Natural killer cell (primary cell): ENCODE results near the gene CGNL1. TPM values are rescaled to one million over a fixed set of nuclear protein-coding genes. Genes with fewer than 3 reads are reported as not detected.

Experiments
- ATAC-seq, 3 donors: fragments of 150-1000 bp in 2 of 3; fragments of 200-7000 bp in 1 of 3; cut with Tn5 transposase; 1 replicate in 1 of 3; 2 replicates in 2 of 3; pipeline ENCODE4 v1.10.0; 2021; ENCODE audit warnings: mild to moderate bottlenecking in 2 of 3, moderate library complexity in 2 of 3
- DNase-seq, 2 donors: peaks; one replicate each; pipeline versions ENCODE4 v3.0.0 to v3.0.0-alpha.2; 2013 to 2021; ENCODE audit warnings: mixed read lengths in 1 of 2
- H3K27ac ChIP-seq: one replicate; pipeline ENCODE4 v1.5.1; 2013; ENCODE audit warnings: mild to moderate bottlenecking, low read length
- H3K27me3 ChIP-seq: one replicate; pipeline ENCODE4 v1.6.1; 2013; ENCODE audit warnings: low read length; ENCODE audit not compliant: control insufficient read depth, insufficient read depth
- H3K36me3 ChIP-seq: one replicate; pipeline ENCODE4 v1.6.1; 2013; ENCODE audit warnings: low read length; ENCODE audit not compliant: control insufficient read depth, insufficient read depth
- H3K4me1 ChIP-seq: one replicate; pipeline ENCODE4 v1.6.1; 2013; ENCODE audit warnings: low read length; ENCODE audit not compliant: control insufficient read depth, insufficient read depth
- H3K4me3 ChIP-seq: one replicate; pipeline ENCODE4 v1.5.1; 2013; ENCODE audit warnings: low read length
- H3K9me3 ChIP-seq: one replicate; pipeline ENCODE4 v1.6.1; 2013; ENCODE audit warnings: low read length; ENCODE audit not compliant: control insufficient read depth, insufficient read depth
- H3K27ac Mint-ChIP-seq, 2 donors: one replicate each; pipeline ENCODE4 v1.8.0; 2022; ENCODE audit warnings: mild to moderate bottlenecking in 2 of 2, mixed read lengths in 2 of 2, moderate library complexity in 1 of 2
- H3K27me3 Mint-ChIP-seq, 2 donors: one replicate each; pipeline ENCODE4 v1.8.0; 2022; ENCODE audit warnings: low read depth in 2 of 2, mixed read lengths in 2 of 2
- H3K36me3 Mint-ChIP-seq: one replicate; pipeline ENCODE4 v1.8.0; 2022; ENCODE audit warnings: mixed read lengths
- H3K4me1 Mint-ChIP-seq, 2 donors: one replicate each; pipeline ENCODE4 v1.8.0; 2022; ENCODE audit warnings: mixed read lengths in 2 of 2
- H3K4me3 Mint-ChIP-seq: one replicate; pipeline ENCODE4 v1.8.0; 2022; ENCODE audit warnings: mild to moderate bottlenecking, moderate library complexity, mixed read lengths
- H3K9me3 Mint-ChIP-seq, 2 donors: one replicate each; pipeline ENCODE4 v1.8.0; 2022; ENCODE audit warnings: mixed read lengths in 2 of 2
- WGBS: methylation state at CpG from one replicate; pipeline ENCODE4 v1.1.7; 2013; ENCODE audit warnings: missing lambda C conversion rate; ENCODE audit not compliant: insufficient coverage; 5-methylcytosine and 5-hydroxymethylcytosine counted together
- intact Hi-C: fragments of 100-400 bp; cut with micrococcal nuclease; formaldehyde crosslinking; loops from one replicate; pipeline ENCODE4 v1.14.2; 2022
- total RNA-seq, 4 donors: library from RNA; stranded (reverse); fragments of 120-200 nt in 1 of 4; gene quantifications; one replicate each; pipeline versions ENCODE4 v1.2.3 to v1.2.4, GENCODE V29; 2013 to 2022
- TF ChIP-seq, protein P1 (sequence below): fragments of 200-600 bp; IDR thresholded peaks from one replicate; pipeline ENCODE4 v1.8.0; 2022; ENCODE audit warnings: antibody characterized with exemption

CGNL1 gene
- total RNA-seq, 3 donors from 2014 or later (not counting 1 experiment from before 2014, with no cell fraction given), result not detected

GRCh38 chr15:57596301-57596855 lies 220.1 kb downstream of the CGNL1 start:
- Histone ChIP-seq H3K9me3 (no peaks in the 10 kb centered on the region), H3K36me3 (no peaks in the 10 kb centered on the region), H3K4me3 (no peak overlapping the region), H3K27ac (no peak overlapping the region), H3K4me1 (peaks cover 3% of the 10 kb centered on the region), H3K27me3 (no peaks in the 10 kb centered on the region)
- DNase-seq, result no peak
- Mint-ChIP-seq H3K27ac (no peak overlapping the region), H3K9me3 (no peaks in the 10 kb centered on the region), H3K4me1 (peaks cover 0 to 1% of the 10 kb centered on the region in 2 donors), H3K36me3 (no peaks in the 10 kb centered on the region), H3K4me3 (no peak overlapping the region), H3K27me3 (peaks cover 9 to 38% of the 10 kb centered on the region in 2 donors)
- intact Hi-C loops, result no loop called here
- TF ChIP-seq, protein P1, sequence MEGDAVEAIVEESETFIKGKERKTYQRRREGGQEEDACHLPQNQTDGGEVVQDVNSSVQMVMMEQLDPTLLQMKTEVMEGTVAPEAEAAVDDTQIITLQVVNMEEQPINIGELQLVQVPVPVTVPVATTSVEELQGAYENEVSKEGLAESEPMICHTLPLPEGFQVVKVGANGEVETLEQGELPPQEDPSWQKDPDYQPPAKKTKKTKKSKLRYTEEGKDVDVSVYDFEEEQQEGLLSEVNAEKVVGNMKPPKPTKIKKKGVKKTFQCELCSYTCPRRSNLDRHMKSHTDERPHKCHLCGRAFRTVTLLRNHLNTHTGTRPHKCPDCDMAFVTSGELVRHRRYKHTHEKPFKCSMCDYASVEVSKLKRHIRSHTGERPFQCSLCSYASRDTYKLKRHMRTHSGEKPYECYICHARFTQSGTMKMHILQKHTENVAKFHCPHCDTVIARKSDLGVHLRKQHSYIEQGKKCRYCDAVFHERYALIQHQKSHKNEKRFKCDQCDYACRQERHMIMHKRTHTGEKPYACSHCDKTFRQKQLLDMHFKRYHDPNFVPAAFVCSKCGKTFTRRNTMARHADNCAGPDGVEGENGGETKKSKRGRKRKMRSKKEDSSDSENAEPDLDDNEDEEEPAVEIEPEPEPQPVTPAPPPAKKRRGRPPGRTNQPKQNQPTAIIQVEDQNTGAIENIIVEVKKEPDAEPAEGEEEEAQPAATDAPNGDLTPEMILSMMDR, result no peak
- 84% methylated on average over 8 of the region's 8 CpGs for WGBS
- ATAC-seq, result no peak

DNA sequence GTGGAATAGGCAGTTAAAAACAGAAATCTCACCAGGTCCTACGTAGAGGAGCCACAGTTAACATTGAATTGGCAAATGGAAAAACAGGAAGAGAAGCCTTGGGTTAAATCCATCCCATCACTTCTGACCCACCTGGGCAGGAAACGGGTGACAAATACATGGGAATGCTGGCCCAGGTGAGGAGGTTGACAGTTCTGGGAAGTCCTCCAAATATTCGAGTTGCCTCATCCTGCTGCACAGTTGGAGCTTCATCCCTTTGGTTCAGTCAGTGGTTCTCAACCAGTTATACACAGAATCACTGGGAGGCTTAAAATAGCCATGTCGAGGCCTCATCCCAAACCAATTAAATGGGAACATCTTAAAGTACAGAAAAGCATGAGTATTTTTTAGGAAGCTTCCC lies 220.7 kb downstream of the CGNL1 start:
- Histone ChIP-seq H3K9me3 (no peaks in the 10 kb centered on the region), H3K4me3 (no peak overlapping the region), H3K27me3 (no peaks in the 10 kb centered on the region), H3K4me1 (no peaks in the 10 kb centered on the region), H3K36me3 (no peaks in the 10 kb centered on the region), H3K27ac (no peak overlapping the region)
- intact Hi-C loops, result no loop called here
- no peaks in the 10 kb centered on the region for H3K9me3 Mint-ChIP-seq
- no peaks in the 10 kb centered on the region for H3K4me1 Mint-ChIP-seq
- no peaks in the 10 kb centered on the region for H3K36me3 Mint-ChIP-seq
- ATAC-seq (no peak), DNase-seq (no peak)
- no peak overlapping the region for H3K27ac Mint-ChIP-seq
- H3K4me3 Mint-ChIP-seq, result no peak overlapping the region
- peaks cover 8 to 39% of the 10 kb centered on the region in 2 donors for H3K27me3 Mint-ChIP-seq
- WGBS, result 81% methylated on average over 4 of the region's 4 CpGs
- TF ChIP-seq, protein P1, result no peak

DNA sequence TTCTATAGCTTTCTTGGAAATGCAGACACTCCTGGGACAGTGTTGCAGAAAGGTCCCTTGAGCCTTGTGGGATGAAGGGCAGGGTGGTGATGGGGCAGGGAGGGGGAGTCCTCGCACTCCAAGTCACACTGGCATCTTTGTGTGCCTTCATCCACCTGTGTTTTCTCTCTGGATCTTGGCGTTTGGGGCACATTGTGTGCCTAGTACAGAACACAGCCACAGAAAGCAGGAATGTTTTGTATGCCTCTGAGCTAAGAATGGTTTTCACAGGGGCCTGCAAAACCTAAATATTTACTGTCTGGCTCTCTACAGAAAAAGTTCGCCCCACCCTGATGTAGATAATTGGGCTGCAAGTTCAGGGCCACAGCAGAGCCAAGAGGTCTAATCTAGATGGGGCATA lies 221.1 kb downstream of the CGNL1 start:
- no peaks in the 10 kb centered on the region for H3K27me3 ChIP-seq
- Mint-ChIP-seq H3K4me1 (no peaks in the 10 kb centered on the region), H3K9me3 (no peaks in the 10 kb centered on the region), H3K4me3 (no peak overlapping the region), H3K36me3 (no peaks in the 10 kb centered on the region), H3K27me3 (peaks cover 8 to 40% of the 10 kb centered on the region in 2 donors), H3K27ac (no peak overlapping the region)
- 86% methylated on average over 3 of the region's 3 CpGs for WGBS
- no peaks in the 10 kb centered on the region for H3K4me1 ChIP-seq
- TF ChIP-seq, protein P1, result no peak
- no peak for ATAC-seq
- DNase-seq, result no peak
- no peak overlapping the region for H3K27ac ChIP-seq
- H3K9me3 ChIP-seq, result no peaks in the 10 kb centered on the region
- no peaks in the 10 kb centered on the region for H3K36me3 ChIP-seq
- no peak overlapping the region for H3K4me3 ChIP-seq
- intact Hi-C loops, result no loop called here

- no peak overlapping the region for H3K27ac ChIP-seq
- H3K36me3 Mint-ChIP-seq, result no peaks in the 10 kb centered on the region
- no peaks in the 10 kb centered on the region for H3K27me3 ChIP-seq
- no peaks in the 10 kb centered on the region for H3K9me3 ChIP-seq
- no peak overlapping the region for H3K27ac Mint-ChIP-seq
- H3K36me3 ChIP-seq, result no peaks in the 10 kb centered on the region
- 97% methylated on average over 5 of the region's 5 CpGs for WGBS
- intact Hi-C loops, result no loop called here
- no peaks in the 10 kb centered on the region for H3K4me1 Mint-ChIP-seq
- no peak for DNase-seq
- H3K4me3 Mint-ChIP-seq, result no peak overlapping the region
- no peak overlapping the region for H3K4me3 ChIP-seq
- peaks cover 4 to 41% of the 10 kb centered on the region in 2 donors for H3K27me3 Mint-ChIP-seq
- no peaks in the 10 kb centered on the region for H3K4me1 ChIP-seq
- H3K9me3 Mint-ChIP-seq, result no peaks in the 10 kb centered on the region
- ATAC-seq, result no peak
- TF ChIP-seq, protein P1, result no peak
Observed at GRCh38 chr15:57598346-57598745, 222.0 kb downstream of the CGNL1 start.
